GM23338 (cell line): ENCODE results near the gene PDE6H. TPM values are rescaled to one million over a fixed set of nuclear protein-coding genes. Genes with fewer than 3 reads are reported as not detected.

Experiments
- ATAC-seq: fragments of 200-7000 bp; cut with Tn5 transposase; 3 replicates; pipeline ENCODE4 v1.9.1; 2020
- DNase-seq: peaks from one replicate; pipeline ENCODE4 v3.0.0-alpha.2; 2015; ENCODE audit warnings: low spot score
- H2AFZ ChIP-seq: fragments of 200-600 bp; sonication (generic); 2 replicates; pipeline ENCODE4 v1.8.0; 2016; ENCODE audit warnings: antibody characterized with exemption, mild to moderate bottlenecking, moderate library complexity
- H3F3A ChIP-seq: fragments of 200-600 bp; sonication (generic); replicated peaks from 2 replicates; pipeline ENCODE4 v1.8.0; 2017; ENCODE audit warnings: antibody characterized with exemption, mixed run types, low read depth
- H3K27ac ChIP-seq: fragments of 200-600 bp; sonication (generic); 2 replicates; pipeline ENCODE4 v1.6.1; 2016; ENCODE audit warnings: low read depth
- H3K27me3 ChIP-seq: fragments of 200-600 bp; sonication (generic); 2 replicates; pipeline ENCODE4 v1.8.0; 2016; ENCODE audit warnings: mild to moderate bottlenecking, mixed run types, moderate library complexity; ENCODE audit not compliant: insufficient read depth
- H3K36me3 ChIP-seq: fragments of 200-600 bp; sonication (generic); 2 replicates; pipeline ENCODE4 v1.8.0; 2016; ENCODE audit warnings: mild to moderate bottlenecking; ENCODE audit not compliant: insufficient read depth
- H3K4me1 ChIP-seq: fragments of 200-600 bp; sonication (generic); 2 replicates; pipeline ENCODE4 v1.8.0; 2016; ENCODE audit warnings: mild to moderate bottlenecking, moderate library complexity; ENCODE audit not compliant: insufficient read depth
- H3K4me2 ChIP-seq: fragments of 200-600 bp; sonication (generic); 2 replicates; pipeline ENCODE4 v1.7.1; 2017; ENCODE audit warnings: mixed run types
- H3K4me3 ChIP-seq: fragments of 200-600 bp; sonication (generic); 2 replicates; pipeline ENCODE4 v1.6.1; 2016; ENCODE audit warnings: mixed run types
- H3K79me2 ChIP-seq: fragments of 200-600 bp; sonication (generic); replicated peaks from 2 replicates; pipeline ENCODE4 v1.8.0; 2017; ENCODE audit warnings: mild to moderate bottlenecking; ENCODE audit not compliant: insufficient read depth
- H3K9me2 ChIP-seq: fragments of 200-600 bp; sonication (generic); 2 replicates; pipeline ENCODE4 v1.8.0; 2017; ENCODE audit not compliant: insufficient read depth
- H4K20me1 ChIP-seq: fragments of 200-600 bp; sonication (generic); replicated peaks from 2 replicates; pipeline ENCODE4 v1.8.0; 2017; ENCODE audit warnings: mild to moderate bottlenecking; ENCODE audit not compliant: insufficient read depth
- H3K27ac Mint-ChIP-seq: 2 replicates; pipeline ENCODE4 v1.8.0; 2020; ENCODE audit warnings: inconsistent platforms, mild to moderate bottlenecking, moderate library complexity, mixed read lengths
- H3K27me3 Mint-ChIP-seq: 3 replicates; pipeline ENCODE4 v1.8.0; 2022; ENCODE audit warnings: low read depth, mild to moderate bottlenecking, moderate library complexity, mixed read lengths, inconsistent platforms; ENCODE audit not compliant: insufficient read depth, poor library complexity
- H3K36me3 Mint-ChIP-seq: 3 replicates; pipeline ENCODE4 v1.8.0; 2021; ENCODE audit warnings: low read depth, mild to moderate bottlenecking, inconsistent platforms, moderate library complexity, mixed read lengths
- H3K4me1 Mint-ChIP-seq: 3 replicates; pipeline ENCODE4 v1.8.0; 2020; ENCODE audit warnings: mild to moderate bottlenecking, inconsistent platforms, mixed read lengths
- H3K4me3 Mint-ChIP-seq: 3 replicates; pipeline ENCODE4 v1.8.0; 2021; ENCODE audit warnings: moderate library complexity, mild to moderate bottlenecking, inconsistent platforms, mixed read lengths
- H3K9me3 Mint-ChIP-seq: 3 replicates; pipeline ENCODE4 v1.8.0; 2020; ENCODE audit warnings: moderate library complexity, mild to moderate bottlenecking, inconsistent platforms, mixed read lengths
- CTCF ChIP-seq, 2 experiments: fragments of 200-600 bp in 1 of 2; sonication (generic) in 1 of 2; conservative IDR thresholded peaks; 2 replicates each; pipeline versions ENCODE4 v1.5.1 to v1.6.1; 2016 to 2017; ENCODE audit warnings: antibody characterized with exemption in 2 of 2, low read depth in 2 of 2, mild to moderate bottlenecking in 2 of 2, moderate library complexity in 1 of 2
- ETS1 ChIP-seq: IDR thresholded peaks from 2 replicates; pipeline ENCODE4 v1.6.1; 2016; ENCODE audit warnings: antibody characterized with exemption
- EZH2 ChIP-seq: fragments of 200-600 bp; sonication (generic); IDR thresholded peaks from one replicate; pipeline ENCODE4 v1.8.0; 2017; ENCODE audit warnings: antibody characterized with exemption, mild to moderate bottlenecking, low read depth; ENCODE audit not compliant: unreplicated experiment
- EZH2phosphoT487 ChIP-seq: fragments of 200-600 bp; sonication (generic); IDR thresholded peaks from one replicate; pipeline ENCODE4 v1.8.1; 2018; ENCODE audit warnings: antibody characterized with exemption; ENCODE audit not compliant: unreplicated experiment
- JUNB ChIP-seq: IDR thresholded peaks from one replicate; pipeline ENCODE4 v1.6.1; 2016; ENCODE audit warnings: antibody characterized with exemption; ENCODE audit not compliant: unreplicated experiment
- NANOG ChIP-seq: IDR thresholded peaks from 2 replicates; pipeline ENCODE4 v1.6.1; 2016; ENCODE audit warnings: antibody characterized with exemption, borderline replicate concordance
- POLR2AphosphoS5 ChIP-seq: IDR thresholded peaks from 2 replicates; pipeline ENCODE4 v1.6.1; 2016; ENCODE audit warnings: antibody characterized with exemption, low read depth
- ZNF114 ChIP-seq: fragments of 250-450 bp; sonication (Bioruptor Pico); IDR thresholded peaks from 2 replicates; pipeline ENCODE4 v1.5.0; 2020; ENCODE audit warnings: mild to moderate bottlenecking, moderate library complexity
- polyA plus RNA-seq: library from polyadenylated mRNA; unstranded; fragments of >200 nt; fragmentation: Nextera tagmentation; extraction: Ambion mirVana; gene quantifications from 2 replicates; pipeline ENCODE4 v1.2.1, GENCODE V29; 2016
- total RNA-seq: library from RNA; depleted of rRNA; stranded (reverse); fragments of >200 nt; shearing (Covaris generic); gene quantifications from 2 replicates; pipeline ENCODE4 v1.2.3, GENCODE V29; 2014
- TF ChIP-seq, protein P1 (sequence below): fragments of 250-450 bp; sonication (Bioruptor Pico); IDR thresholded peaks from 2 replicates; pipeline ENCODE4 v1.5.0; 2020; ENCODE audit warnings: mild to moderate bottlenecking, moderate library complexity

The PDE6H gene
- total and polyA plus RNA-seq, 2 experiments from 2014 or later: not detected

- Mint-ChIP-seq H3K27me3 (no peaks in the 10 kb centered on the region), H3K27ac (0 out of 2 replicates have a peak overlapping the region, but pooled peaks have one; percentile 35), H3K36me3 (no peaks in the 10 kb centered on the region), H3K4me1 (peaks cover 18% of the 10 kb centered on the region), H3K9me3 (no peaks in the 10 kb centered on the region), H3K4me3 (no peak overlapping the region)
- H3K27me3 ChIP-seq: no peaks in the 10 kb centered on the region
- H3K4me1 ChIP-seq: no peaks in the 10 kb centered on the region
- no peaks in the 10 kb centered on the region for H3K79me2 ChIP-seq
- no peaks in the 10 kb centered on the region; the same call in 1 of the 2 replicates for H3K9me2 ChIP-seq
- peak overlapping the region; percentile 50; the same call in 1 of the 2 replicates for H2AFZ ChIP-seq
- ATAC-seq (peak; percentile 77), DNase-seq (peak; percentile 29)
- no peaks in the 10 kb centered on the region for H4K20me1 ChIP-seq
- H3K4me2 ChIP-seq: peak overlapping the region; percentile 50; the same call in 1 of the 2 replicates
- no peaks in the 10 kb centered on the region for H3K36me3 ChIP-seq
- no peak overlapping the region for H3K4me3 ChIP-seq
- TF ChIP-seq, protein P1, sequence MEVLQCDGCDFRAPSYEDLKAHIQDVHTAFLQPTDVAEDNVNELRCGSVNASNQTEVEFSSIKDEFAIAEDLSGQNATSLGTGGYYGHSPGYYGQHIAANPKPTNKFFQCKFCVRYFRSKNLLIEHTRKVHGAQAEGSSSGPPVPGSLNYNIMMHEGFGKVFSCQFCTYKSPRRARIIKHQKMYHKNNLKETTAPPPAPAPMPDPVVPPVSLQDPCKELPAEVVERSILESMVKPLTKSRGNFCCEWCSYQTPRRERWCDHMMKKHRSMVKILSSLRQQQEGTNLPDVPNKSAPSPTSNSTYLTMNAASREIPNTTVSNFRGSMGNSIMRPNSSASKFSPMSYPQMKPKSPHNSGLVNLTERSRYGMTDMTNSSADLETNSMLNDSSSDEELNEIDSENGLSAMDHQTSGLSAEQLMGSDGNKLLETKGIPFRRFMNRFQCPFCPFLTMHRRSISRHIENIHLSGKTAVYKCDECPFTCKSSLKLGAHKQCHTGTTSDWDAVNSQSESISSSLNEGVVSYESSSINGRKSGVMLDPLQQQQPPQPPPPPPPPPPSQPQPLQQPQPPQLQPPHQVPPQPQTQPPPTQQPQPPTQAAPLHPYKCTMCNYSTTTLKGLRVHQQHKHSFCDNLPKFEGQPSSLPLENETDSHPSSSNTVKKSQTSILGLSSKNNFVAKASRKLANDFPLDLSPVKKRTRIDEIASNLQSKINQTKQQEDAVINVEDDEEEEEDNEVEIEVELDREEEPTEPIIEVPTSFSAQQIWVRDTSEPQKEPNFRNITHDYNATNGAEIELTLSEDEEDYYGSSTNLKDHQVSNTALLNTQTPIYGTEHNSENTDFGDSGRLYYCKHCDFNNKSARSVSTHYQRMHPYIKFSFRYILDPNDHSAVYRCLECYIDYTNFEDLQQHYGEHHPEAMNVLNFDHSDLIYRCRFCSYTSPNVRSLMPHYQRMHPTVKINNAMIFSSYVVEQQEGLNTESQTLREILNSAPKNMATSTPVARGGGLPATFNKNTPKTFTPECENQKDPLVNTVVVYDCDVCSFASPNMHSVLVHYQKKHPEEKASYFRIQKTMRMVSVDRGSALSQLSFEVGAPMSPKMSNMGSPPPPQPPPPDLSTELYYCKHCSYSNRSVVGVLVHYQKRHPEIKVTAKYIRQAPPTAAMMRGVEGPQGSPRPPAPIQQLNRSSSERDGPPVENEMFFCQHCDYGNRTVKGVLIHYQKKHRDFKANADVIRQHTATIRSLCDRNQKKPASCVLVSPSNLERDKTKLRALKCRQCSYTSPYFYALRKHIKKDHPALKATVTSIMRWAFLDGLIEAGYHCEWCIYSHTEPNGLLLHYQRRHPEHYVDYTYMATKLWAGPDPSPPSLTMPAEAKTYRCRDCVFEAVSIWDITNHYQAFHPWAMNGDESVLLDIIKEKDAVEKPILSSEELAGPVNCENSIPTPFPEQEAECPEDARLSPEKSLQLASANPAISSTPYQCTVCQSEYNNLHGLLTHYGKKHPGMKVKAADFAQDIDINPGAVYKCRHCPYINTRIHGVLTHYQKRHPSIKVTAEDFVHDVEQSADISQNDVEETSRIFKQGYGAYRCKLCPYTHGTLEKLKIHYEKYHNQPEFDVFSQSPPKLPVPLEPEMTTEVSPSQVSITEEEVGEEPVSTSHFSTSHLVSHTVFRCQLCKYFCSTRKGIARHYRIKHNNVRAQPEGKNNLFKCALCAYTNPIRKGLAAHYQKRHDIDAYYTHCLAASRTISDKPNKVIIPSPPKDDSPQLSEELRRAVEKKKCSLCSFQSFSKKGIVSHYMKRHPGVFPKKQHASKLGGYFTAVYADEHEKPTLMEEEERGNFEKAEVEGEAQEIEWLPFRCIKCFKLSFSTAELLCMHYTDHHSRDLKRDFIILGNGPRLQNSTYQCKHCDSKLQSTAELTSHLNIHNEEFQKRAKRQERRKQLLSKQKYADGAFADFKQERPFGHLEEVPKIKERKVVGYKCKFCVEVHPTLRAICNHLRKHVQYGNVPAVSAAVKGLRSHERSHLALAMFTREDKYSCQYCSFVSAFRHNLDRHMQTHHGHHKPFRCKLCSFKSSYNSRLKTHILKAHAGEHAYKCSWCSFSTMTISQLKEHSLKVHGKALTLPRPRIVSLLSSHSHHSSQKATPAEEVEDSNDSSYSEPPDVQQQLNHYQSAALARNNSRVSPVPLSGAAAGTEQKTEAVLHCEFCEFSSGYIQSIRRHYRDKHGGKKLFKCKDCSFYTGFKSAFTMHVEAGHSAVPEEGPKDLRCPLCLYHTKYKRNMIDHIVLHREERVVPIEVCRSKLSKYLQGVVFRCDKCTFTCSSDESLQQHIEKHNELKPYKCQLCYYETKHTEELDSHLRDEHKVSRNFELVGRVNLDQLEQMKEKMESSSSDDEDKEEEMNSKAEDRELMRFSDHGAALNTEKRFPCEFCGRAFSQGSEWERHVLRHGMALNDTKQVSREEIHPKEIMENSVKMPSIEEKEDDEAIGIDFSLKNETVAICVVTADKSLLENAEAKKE: no peak
- TF ChIP-seq JUNB (no peak), ZNF114 (CRISPR knock-in tag) (no peak), NANOG (no peak), ETS1 (no peak), POLR2AphosphoS5 (no peak), CTCF (conservative IDR thresholded peaks at IDR 0.05; ENCODE audit: low read depth in 2 of 2) (no peak), EZH2 (no peak), EZH2phosphoT487 (no peak)
- H3F3A ChIP-seq: no peaks in the 10 kb centered on the region
- H3K27ac ChIP-seq: no peak overlapping the region
These were observed 12.0 kb upstream of the PDE6H start for GRCh38 chr12:14960548-14961465.
